ENCODE results near the gene ASB6. TPM values are rescaled to one million over a fixed set of nuclear protein-coding genes. Genes with fewer than 3 reads are reported as not detected.

ASB6 gene
- total and polyA plus RNA-seq, 4 donors, result 3.4 to 8.4 (median 6.2) TPM

- peak overlapping the region in 1 of 2 donors; percentile 78 for H3K9ac ChIP-seq (ENCODE audit: low read depth in 1 of 2, low read length in 2 of 2)
- H3K36me3 ChIP-seq (ENCODE audit: control insufficient read depth in 4 of 4, insufficient read depth in 3 of 4, low read depth in 1 of 4, low read length in 3 of 4), result no peaks in the 10 kb centered on the region
- no peaks in the 10 kb centered on the region for H3K9me3 ChIP-seq (ENCODE audit: control insufficient read depth in 4 of 4, low read length in 3 of 4)
- TF ChIP-seq FOXA2 (IDR thresholded peaks at IDR 0.05) (no peak), YY1 (IDR thresholded peaks at IDR 0.05) (no peak), NR2F2 (IDR thresholded peaks at IDR 0.05) (no peak), JUND (IDR thresholded peaks at IDR 0.05) (no peak), CTCF (IDR thresholded peaks at IDR 0.05; ENCODE audit: low read depth, low read length, missing input control) (no peak), FOXA1 (IDR thresholded peaks at IDR 0.05) (no peak), RXRA (IDR thresholded peaks at IDR 0.05) (no peak), HNF4A (conservative IDR thresholded peaks at IDR 0.05) (no peak), TAF1 (conservative IDR thresholded peaks at IDR 0.05) (no peak)
- no peaks in the 10 kb centered on the region for H3K27me3 ChIP-seq (ENCODE audit: control insufficient read depth in 4 of 4, insufficient read depth in 4 of 4, low read length in 3 of 4)
- H3K27ac ChIP-seq (ENCODE audit: low read depth in 1 of 2, low read length in 2 of 2), result peak overlapping the region; percentile 76 to 86
- peak overlapping the region in 2 of 3 donors; percentile 63 to 65 for H3K4me3 ChIP-seq (ENCODE audit: low read depth in 1 of 3, low read length in 3 of 3)
- no peak for DNase-seq (ENCODE audit: low spot score)
- H3K4me1 ChIP-seq (ENCODE audit: control insufficient read depth in 4 of 4, insufficient read depth in 4 of 4, low read length in 3 of 4), result peaks cover 10 to 33% (median 22%) of the 10 kb centered on the region in 4 donors
- WGBS, result under 1% methylated on average over 24 of the region's 24 CpGs
These were observed 31.8 kb downstream of the ASB6 start for GRCh38 chr9:129610213-129610472.

GRCh38 chr9:129609486-129610212 lies 32.3 kb downstream of the ASB6 start:
- Histone ChIP-seq H3K4me1 (ENCODE audit: control insufficient read depth in 4 of 4, insufficient read depth in 4 of 4, low read length in 3 of 4) (peaks cover 10 to 33% (median 22%) of the 10 kb centered on the region in 4 donors), H3K27me3 (ENCODE audit: control insufficient read depth in 4 of 4, insufficient read depth in 4 of 4, low read length in 3 of 4) (no peaks in the 10 kb centered on the region), H3K9me3 (ENCODE audit: control insufficient read depth in 4 of 4, low read length in 3 of 4) (no peaks in the 10 kb centered on the region), H3K27ac (ENCODE audit: low read depth in 1 of 2, low read length in 2 of 2) (peak overlapping the region; percentile 74 to 78), H3K4me3 (ENCODE audit: low read depth in 1 of 3, low read length in 3 of 3) (peak overlapping the region in 1 of 3 donors; percentile 63), H3K9ac (ENCODE audit: low read depth in 1 of 2, low read length in 2 of 2) (peak overlapping the region; percentile 18 to 41), H3K36me3 (ENCODE audit: control insufficient read depth in 4 of 4, insufficient read depth in 3 of 4, low read depth in 1 of 4, low read length in 3 of 4) (no peaks in the 10 kb centered on the region)
- TF ChIP-seq RAD21 (IDR thresholded peaks at IDR 0.05), result no peak
- no peak for TF ChIP-seq TAF1 (conservative IDR thresholded peaks at IDR 0.05)
- TF ChIP-seq EGR1 (IDR thresholded peaks at IDR 0.05; ENCODE audit: low read depth in 2 of 2), result no peak
- TF ChIP-seq REST (IDR thresholded peaks at IDR 0.05), result no peak
- no peak for TF ChIP-seq NR2F2 (IDR thresholded peaks at IDR 0.05)
- no peak for TF ChIP-seq CTCF (IDR thresholded peaks at IDR 0.05; ENCODE audit: low read depth, low read length, missing input control)
- TF ChIP-seq RXRA (IDR thresholded peaks at IDR 0.05), result no peak
- no peak for TF ChIP-seq FOXA2 (IDR thresholded peaks at IDR 0.05)
- TF ChIP-seq FOXA1 (IDR thresholded peaks at IDR 0.05), result no peak
- TF ChIP-seq YY1 (IDR thresholded peaks at IDR 0.05), result no peak
- DNase-seq (ENCODE audit: low spot score), result no peak
- WGBS, result 27% methylated on average over 28 of the region's 30 CpGs

Data from liver (tissue), 9 donors.